H54 (cell line): ENCODE results near the gene ZBTB7B.
"Not testable (repeated sequence)": the region's sequence is repeated elsewhere in the genome, so short reads cannot be mapped to it uniquely, and the experiment has no call there.

Experiments
- DNase-seq: peaks from one replicate; pipeline ENCODE4 v3.0.0; 2011; ENCODE audit warnings: low spot score, mixed read lengths; ENCODE audit not compliant: insufficient read length
- FAIRE-seq: peaks from 3 replicates; lab custom pipeline; 2011; peaks lifted over from hg19 to GRCh38; lab: Jason Lieb, UNC
- POLR2A ChIP-seq: IDR thresholded peaks from 2 replicates; pipeline ENCODE4 v1.6.1; 2011; ENCODE audit warnings: low read depth, mild to moderate bottlenecking, low read length

Gene ZBTB7B

DNA sequence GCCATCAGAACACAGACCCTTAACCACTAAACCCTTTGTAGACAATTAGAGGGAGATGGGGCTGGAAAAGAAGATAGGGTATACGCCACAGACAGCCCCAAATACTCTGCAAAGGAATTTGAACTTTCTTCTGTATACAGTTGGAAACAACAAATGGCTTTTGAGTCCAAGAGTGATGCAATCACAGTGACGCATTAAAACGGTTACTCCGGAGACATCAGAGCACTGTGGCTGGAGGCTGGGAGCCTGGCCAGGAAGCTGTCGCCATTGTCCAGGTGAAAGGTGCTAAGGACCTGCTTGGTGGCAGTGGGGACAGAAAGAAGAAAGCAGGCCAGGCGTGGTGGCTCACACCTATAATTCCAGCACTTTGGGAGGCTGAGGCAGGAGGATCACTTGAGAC, 15.3 kb upstream of the ZBTB7B start:
- TF ChIP-seq POLR2A = no peak
- DNase-seq (no peak), FAIRE-seq (no peak)

DNA sequence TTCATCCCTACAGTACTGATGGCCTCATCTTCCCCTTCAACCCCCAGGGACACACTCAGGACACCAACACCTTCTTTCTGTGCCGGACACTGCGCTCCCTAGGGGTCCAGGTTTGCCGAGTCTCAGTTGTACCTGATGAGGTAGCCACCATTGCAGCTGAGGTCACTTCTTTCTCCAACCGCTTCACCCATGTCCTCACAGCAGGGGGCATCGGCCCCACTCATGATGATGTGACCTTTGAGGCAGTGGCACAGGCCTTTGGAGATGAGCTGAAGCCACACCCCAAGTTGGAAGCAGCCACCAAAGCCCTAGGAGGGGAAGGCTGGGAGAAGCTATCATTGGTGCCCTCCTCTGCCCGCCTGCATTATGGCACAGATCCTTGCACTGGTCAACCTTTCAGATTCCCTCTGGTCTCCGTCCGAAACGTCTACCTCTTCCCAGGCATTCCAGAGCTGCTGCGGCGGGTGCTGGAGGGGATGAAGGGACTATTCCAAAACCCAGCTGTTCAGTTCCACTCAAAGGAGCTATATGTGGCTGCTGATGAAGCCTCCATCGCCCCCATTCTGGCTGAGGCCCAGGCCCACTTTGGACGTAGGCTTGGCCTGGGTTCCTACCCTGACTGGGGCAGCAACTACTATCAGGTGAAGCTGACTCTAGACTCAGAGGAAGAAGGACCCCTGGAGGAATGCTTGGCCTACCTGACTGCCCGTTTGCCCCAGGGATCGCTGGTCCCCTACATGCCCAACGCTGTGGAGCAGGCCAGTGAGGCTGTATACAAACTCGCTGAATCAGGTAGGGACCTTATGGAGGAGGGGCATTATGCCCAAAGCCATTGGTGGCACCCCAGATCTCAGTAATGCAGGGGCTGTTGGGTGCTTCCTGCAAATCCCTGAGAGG, 14.3 kb upstream of the ZBTB7B start:
- TF ChIP-seq POLR2A = no peak
- FAIRE-seq (no peak), DNase-seq (no peak)

DNA sequence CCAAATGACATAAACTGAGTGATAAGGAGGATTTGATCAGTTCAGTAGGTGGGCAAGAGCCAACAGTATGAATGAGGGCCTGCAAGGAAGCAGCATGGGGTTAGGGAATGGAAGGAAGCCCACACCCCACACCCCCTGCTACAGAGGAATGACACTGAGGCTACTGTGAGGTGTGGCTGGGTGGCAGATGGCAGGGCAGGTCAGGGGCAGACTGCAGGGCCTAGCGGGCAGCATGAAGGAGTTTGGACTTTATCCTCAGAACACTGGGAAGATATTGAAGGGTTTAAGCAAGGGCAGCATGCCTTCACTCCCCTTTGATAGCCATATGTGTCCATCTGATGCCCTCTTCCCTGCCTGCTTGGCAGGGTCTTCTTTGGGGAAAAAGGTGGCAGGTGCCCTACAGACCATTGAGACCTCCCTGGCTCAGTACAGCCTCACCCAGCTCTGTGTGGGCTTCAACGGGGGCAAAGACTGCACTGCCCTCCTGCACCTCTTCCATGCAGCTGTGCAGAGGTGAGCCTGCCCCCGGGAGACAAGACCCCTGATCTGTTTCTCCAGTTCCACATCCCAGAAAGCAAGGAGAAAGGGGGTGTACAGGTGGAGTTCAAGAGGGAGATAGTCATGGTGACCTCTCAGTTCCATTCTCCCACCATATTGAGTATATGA, 13.3 kb upstream of the ZBTB7B start:
- FAIRE-seq (no peak), DNase-seq (no peak)
- TF ChIP-seq POLR2A = no peak

DNA sequence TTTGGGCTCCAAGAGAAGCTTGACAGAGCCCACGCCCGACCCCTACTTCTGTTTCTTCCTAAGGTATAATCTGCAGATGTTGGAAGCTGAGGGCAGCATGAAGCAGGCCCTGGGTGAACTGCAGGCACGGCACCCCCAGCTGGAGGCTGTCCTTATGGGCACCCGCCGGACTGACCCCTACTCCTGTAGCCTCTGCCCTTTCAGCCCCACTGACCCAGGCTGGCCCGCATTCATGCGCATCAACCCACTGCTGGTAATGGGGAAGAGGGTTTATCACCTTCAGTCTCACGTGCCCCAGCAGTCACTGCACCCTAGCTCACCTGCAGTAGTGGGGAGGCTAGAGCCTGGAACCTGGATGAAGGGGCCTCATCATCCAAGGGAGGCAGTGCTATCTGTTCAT, 12.3 kb upstream of the ZBTB7B start:
- TF ChIP-seq POLR2A = no peak
- FAIRE-seq (no peak), DNase-seq (no peak)

DNA sequence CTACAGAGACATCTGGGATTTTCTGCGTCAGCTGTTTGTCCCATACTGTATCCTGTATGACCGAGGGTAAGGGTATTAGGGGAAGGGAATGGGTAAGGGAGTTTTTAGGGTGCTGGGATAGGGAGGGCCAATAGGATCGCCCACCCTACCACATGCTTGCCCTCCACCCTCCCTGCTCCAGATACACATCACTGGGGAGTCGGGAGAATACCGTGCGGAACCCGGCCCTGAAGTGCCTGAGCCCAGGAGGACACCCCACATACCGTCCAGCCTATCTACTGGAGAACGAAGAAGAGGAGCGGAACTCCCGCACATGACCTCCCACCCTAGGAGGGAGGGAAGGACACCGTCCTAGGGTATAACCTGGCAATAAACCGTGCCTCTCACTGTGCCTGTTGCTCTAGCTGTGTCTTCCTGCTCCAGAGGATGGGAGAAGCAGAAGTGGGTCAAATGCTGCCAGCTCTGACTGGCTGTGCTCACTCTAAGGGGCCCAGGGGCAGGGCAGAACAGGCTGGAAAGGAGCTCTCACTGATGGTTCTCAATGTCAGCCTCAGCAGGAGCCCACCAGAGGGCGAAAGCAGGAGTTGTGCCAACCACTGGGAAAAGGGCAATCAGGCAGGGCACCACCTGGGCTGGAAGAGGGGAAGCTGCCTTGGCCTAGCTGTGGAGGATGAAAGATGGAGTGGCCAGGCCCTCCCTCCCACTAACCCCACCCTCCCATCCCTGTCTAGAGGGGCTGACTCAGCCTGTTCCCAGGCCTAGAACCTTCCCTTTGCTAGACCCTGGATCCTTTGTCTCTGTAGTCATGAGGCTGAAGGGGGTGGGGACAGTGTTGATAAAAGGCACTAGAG, 9.7 kb upstream of the ZBTB7B start:
- TF ChIP-seq POLR2A = no peak
- no peak for FAIRE-seq
- DNase-seq = no peak

DNA sequence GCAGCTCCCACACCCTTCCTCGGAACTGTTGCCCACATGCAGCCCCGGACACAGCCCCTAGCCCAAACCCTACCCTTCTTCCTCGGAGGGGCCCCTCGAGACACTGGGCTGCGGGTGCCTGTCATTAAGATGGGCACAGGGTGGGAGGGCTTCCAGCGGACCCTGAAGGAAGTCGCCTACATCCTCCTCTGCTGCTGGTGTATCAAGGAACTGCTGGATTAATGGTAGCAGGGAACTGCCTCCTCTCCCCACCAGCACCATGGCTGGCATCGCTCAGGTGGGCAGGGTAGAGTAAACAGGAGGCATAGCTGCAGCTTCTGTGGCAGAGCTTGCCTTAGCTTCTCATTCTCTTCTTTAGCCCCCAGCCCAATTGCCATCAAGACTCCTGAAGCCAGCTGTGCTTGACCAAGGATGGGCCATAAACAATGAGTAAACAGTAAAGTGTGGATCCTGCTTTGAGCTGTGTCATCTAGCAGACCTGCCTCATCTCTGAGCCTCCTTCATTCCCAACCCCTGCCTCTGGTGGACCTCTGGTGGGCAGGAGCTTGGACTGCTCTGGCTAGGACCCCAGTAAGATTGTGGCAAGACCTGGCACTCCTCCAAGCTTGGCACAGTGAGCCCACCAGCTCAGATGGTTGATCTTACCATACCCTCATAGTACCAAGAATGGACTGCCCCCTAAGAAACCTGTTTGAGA, 8.9 kb upstream of the ZBTB7B start, which contains the start of gene LENEP:
LENEP (plus strand) TSS at position 15 of the 697 bp plus-strand sequence; CDS start at position 37, 22 bp downstream.
- no peak for TF ChIP-seq POLR2A
- no peak for FAIRE-seq

DNA sequence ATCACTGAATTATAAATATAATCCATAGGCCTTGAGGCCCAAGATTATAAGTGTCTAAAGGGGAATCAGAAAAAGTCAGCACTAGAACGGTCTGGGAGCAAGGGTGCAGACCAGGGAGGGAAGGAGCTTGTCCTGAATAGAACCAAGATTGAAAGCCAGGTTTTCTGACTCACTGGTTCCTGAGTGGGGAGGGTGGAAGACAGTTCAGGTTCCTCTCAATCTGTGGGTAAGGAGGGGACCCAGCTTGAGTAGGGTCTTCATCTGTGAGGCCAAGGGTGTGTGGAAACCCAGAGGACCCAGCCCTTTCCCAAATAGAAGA, 8.4 kb upstream of the ZBTB7B start:
- FAIRE-seq (no peak), DNase-seq (no peak)
- TF ChIP-seq POLR2A = no peak

More for the DNA sequence above, 8.9 kb upstream of the ZBTB7B start, which contains the start of gene LENEP:
- no peak for DNase-seq

DNA sequence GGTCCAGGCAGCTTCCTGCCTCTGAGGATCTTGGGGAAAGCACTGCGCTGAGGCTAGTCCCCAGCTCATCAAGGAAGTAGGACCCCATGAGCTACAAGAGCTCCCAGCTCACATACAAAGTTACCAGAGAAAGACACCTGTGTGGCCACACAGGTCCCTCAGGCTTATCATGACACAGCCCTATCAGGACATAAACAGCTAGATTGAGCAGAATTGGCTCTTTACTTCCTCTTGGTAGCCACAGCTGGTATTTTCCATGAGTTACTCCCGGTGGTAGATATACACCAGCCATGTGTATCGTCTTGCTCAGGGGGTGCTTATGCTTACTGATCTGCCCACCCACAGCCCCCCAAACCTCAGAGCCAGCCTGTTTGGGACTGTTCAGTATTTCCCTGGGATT, 8.0 kb upstream of the ZBTB7B start:
- FAIRE-seq (no peak), DNase-seq (no peak)
- no peak for TF ChIP-seq POLR2A

DNA sequence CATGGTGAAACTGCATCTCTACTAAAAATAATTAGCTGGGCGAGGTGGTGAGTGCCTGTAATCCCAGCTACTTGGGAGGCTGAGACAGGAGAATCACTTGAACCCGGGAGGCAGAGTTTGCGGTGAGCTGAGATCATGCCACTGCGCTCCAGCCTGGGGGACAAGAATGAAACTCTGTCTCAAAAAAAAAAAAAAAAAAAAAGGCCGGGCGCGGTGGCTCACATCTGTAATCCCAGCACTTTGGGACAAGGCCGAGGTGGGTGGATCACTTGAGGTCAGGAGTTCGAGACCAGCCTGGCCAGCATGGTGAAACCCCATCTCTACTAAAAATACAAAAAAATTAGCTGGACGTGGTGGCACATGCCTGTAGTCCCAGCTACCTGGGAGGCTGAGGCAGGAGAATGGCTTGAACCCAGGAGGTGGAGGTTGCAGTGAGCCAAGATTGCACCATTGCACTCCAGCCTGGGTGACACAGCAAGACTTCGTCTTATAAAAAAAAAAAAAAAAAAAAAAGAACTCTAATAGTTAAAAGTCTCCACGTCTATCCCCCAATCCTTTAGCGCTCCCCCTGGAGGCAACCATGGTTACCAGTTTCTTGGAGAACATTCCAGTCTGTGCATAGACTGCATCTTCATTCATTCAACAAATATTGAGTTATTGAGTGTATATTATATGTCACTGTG, 7.2 kb upstream of the ZBTB7B start:
- DNase-seq, FAIRE-seq: not testable (repeated sequence)

DNA sequence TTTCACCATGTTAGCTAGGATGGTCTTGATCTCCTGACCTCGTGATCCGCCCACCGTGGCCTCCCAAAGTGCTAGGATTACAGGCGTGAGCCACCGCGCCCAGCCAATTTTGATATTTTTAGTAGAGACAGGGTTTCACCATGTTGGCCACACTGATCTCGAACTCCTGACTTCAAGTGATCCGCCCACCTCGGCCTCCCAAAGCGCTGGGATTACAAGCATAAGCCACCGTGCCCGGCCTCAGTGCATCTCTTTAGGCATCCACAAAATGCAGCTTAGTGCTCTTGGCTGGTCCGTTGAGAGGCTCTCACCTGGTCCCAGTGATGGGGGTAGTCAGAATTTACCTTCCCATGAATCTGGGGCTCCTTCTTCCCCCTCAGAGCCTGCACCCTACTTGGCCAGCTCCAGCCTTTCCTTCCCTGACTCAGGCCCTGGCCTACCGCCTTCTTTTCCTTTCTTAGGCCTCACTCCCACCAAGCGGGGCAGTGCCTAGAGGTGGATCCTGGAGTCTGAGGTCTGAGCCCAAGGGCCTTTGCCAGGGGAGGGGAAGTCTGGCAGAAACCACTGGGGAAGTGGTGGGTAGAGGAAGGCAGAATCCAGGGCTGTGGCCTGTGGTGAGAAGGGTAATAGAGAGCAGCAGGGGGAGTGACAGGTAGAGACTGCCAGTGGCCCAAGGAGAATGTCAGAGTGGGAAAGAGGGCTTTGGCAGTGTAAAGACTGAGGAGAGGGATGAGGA, 5.5 kb upstream of the ZBTB7B start:
- no peak for FAIRE-seq
- TF ChIP-seq POLR2A = no peak
- no peak for DNase-seq

DNA sequence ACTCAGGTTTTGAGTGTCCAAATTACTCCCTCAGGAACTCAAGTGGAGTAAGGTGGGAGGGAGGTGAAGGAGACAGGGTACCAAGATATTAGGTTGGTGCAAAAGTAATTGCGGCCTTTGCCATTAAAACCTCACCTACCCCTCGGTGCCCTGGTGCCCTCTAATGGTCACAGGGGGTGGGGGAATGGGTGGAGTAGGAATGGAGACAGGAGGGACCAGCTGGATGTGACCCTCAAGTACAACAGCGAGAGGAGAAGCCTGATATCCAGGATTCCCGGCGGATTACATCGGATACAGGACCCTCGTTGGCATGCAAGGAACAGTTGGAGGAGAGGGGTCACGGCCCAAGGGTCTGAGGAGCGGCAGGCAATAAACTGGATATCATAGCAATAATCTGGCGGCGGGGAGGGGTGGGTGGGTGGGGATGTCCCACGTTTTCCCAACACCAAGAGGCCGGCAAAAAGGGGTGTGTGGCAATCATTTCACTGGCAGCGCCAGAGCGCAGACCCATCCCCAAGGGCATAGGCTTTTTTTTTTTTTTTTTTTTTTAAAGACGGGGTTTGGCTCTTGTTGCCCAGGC, 4.3 kb upstream of the ZBTB7B start:
- no peak for TF ChIP-seq POLR2A
- no peak for DNase-seq
- FAIRE-seq = no peak

DNA sequence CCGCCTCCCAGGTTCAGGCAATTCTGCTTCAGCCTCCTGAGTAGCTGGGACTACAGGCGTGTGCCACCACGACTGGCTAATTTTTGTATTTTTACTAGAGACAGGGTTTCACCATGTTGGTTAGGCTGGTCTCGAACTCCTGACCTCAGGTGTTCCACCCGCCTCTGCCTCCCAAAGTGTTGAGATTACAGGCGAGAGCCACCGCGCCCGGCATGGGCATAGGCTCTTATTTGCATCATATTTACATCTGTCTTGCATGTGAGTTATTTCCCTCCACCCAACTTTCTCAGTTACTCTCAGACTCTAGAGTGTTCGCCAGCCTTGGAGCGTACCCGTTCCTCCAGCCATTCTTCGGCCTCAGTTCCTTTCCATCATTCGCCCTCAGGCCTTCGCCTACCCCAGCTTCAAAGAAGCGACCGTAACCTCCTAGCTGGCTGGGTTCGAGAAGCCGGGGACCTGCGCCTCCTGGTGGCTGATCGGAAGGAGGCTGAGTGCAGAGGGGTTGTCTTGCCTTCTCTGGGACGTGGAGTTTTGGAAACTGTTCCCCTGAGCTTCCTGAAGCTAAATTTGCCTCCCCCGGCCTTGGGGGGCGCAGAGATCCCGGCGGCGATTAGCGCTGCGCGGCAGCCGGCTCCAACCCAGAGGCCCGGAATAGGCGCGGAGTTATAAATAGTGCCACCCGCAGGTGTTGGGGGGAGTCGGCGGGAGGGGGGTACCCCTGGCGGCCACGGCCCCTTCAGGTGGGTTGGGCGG, 3.6 kb upstream of the ZBTB7B start:
- FAIRE-seq (no peak), DNase-seq (no peak)
- no peak for TF ChIP-seq POLR2A
